ENCODE results near the gene SLC5A11. TPM values are rescaled to one million over a fixed set of nuclear protein-coding genes. Genes with fewer than 3 reads are reported as not detected.
A peak's percentile ranks its signal among the peaks of the same experiment; 100 is the strongest.
"Not testable (repeated sequence)": the region's sequence is repeated elsewhere in the genome, so short reads cannot be mapped to it uniquely, and the experiment has no call there.

SLC5A11 gene, protein sequence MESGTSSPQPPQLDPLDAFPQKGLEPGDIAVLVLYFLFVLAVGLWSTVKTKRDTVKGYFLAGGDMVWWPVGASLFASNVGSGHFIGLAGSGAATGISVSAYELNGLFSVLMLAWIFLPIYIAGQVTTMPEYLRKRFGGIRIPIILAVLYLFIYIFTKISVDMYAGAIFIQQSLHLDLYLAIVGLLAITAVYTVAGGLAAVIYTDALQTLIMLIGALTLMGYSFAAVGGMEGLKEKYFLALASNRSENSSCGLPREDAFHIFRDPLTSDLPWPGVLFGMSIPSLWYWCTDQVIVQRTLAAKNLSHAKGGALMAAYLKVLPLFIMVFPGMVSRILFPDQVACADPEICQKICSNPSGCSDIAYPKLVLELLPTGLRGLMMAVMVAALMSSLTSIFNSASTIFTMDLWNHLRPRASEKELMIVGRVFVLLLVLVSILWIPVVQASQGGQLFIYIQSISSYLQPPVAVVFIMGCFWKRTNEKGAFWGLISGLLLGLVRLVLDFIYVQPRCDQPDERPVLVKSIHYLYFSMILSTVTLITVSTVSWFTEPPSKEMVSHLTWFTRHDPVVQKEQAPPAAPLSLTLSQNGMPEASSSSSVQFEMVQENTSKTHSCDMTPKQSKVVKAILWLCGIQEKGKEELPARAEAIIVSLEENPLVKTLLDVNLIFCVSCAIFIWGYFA
- total RNA-seq: under 1 TPM; 0.15 to 0.20 TPM
- not detected for polyA plus RNA-seq

DNA sequence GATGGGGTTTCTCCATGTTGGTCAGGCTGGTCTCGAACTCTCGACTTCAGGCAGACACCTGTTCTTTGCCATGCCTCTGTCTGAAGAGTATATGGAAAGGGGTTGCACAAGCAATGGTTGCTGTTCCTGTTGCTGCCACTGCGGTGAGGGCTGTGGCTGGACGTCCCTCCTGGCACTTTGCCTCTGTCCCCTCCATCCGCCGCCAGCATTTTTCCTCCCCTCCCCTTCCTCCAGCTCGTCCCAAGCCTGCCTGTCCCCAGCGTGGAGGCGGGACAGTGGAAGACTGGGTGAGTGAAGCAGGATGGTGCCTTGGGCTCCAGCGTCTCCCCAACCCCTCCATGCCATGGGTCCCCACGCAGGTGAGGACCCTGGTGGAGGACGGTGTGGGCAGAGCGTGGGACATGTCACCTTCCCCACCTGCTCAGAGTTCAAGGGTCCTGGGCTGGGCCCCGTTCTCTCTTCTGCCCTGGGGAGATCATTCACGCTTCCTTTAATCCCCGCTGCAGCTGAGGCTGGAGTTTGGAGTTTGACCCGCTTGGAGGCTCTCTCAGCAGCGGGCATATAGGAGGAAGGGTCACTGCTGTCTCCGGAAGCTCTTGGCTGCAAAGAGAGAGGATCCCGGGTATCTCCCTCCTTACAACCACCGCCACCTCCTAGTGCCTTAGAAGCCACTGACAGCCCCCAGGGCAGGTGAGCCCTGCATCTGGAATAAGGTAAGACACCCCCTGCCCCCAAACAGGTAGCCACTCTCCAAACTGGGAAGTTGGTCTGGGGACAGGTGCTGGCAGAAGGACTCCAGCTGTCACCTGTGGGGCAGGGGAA is at the start of gene SLC5A11:
TSS of gene SLC5A11 (plus strand) at position 238 of the 822 bp plus-strand sequence. CDS start 12,681 bp downstream, outside the sequence.
- H3K27ac Mint-ChIP-seq: no peak within 1 kb of the TSS
- POLR2A ChIA-PET: no interaction called here
- Histone ChIP-seq H3K4me3 (ENCODE audit: low read length) (no peak within 1 kb of the TSS), H3K36me3 (ENCODE audit: insufficient read depth, low read length) (no peaks in the 10 kb centered on the region), H3K9me3 (ENCODE audit: low read length) (no peaks in the 10 kb centered on the region), H3K27me3 (ENCODE audit: insufficient read depth, low read length, poor library complexity, severe bottlenecking) (no peaks in the 10 kb centered on the region), H3K4me1 (ENCODE audit: insufficient read depth, low read length) (no peaks in the 10 kb centered on the region), H3K27ac (ENCODE audit: low read depth, low read length) (no peak within 1 kb of the TSS)
- CTCF ChIA-PET: no interaction called here
- no peak for DNase-seq
- H3K9me3 Mint-ChIP-seq: no peaks in the 10 kb centered on the region
- peaks cover 0 to 10% (median 3%) of the 10 kb centered on the region in 3 donors for H3K36me3 Mint-ChIP-seq
- H3K27me3 Mint-ChIP-seq: no peaks in the 10 kb centered on the region
- no peak within 1 kb of the TSS for H3K4me3 Mint-ChIP-seq
- H3K4me1 Mint-ChIP-seq: no peaks in the 10 kb centered on the region

- H3K9me3 ChIP-seq (ENCODE audit: low read length): no peaks in the 10 kb centered on the region
- H3K27me3 Mint-ChIP-seq: no peaks in the 10 kb centered on the region
- CTCF ChIA-PET: no interaction called here
- POLR2A ChIA-PET: no interaction called here
- H3K4me1 Mint-ChIP-seq: peaks cover 0 to 10% (median 0%) of the 10 kb centered on the region in 3 donors
- H3K36me3 Mint-ChIP-seq: peaks cover 29 to 95% (median 41%) of the 10 kb centered on the region in 3 donors
- peak overlapping the region in 1 of 8 donors; percentile 52 for H3K27ac Mint-ChIP-seq
- DNase-seq: no peak
- H3K27me3 ChIP-seq (ENCODE audit: insufficient read depth, low read length, poor library complexity, severe bottlenecking): no peaks in the 10 kb centered on the region
- no peak overlapping the region for H3K27ac ChIP-seq (ENCODE audit: low read depth, low read length)
- no peaks in the 10 kb centered on the region for H3K9me3 Mint-ChIP-seq
- peaks cover 66% of the 10 kb centered on the region for H3K36me3 ChIP-seq (ENCODE audit: insufficient read depth, low read length)
- no peaks in the 10 kb centered on the region for H3K4me1 ChIP-seq (ENCODE audit: insufficient read depth, low read length)
- H3K4me3 Mint-ChIP-seq: no peak overlapping the region
- H3K4me3 ChIP-seq (ENCODE audit: low read length): no peak overlapping the region
Measured at GRCh38 chr16:24800586-24800985, 45.2 kb upstream of the SLC5A11 start.

- H3K4me1 Mint-ChIP-seq: peaks cover 0 to 10% (median 0%) of the 10 kb centered on the region in 3 donors
- no peaks in the 10 kb centered on the region for H3K9me3 Mint-ChIP-seq
- H3K27ac ChIP-seq (ENCODE audit: low read depth, low read length): no peak overlapping the region
- H3K4me1 ChIP-seq (ENCODE audit: insufficient read depth, low read length): no peaks in the 10 kb centered on the region
- POLR2A ChIA-PET: no interaction called here
- no peak overlapping the region for H3K4me3 ChIP-seq (ENCODE audit: low read length)
- peak overlapping the region in 4 of 8 donors; percentile 1 to 53 (median 5) for H3K27ac Mint-ChIP-seq
- no peaks in the 10 kb centered on the region for H3K9me3 ChIP-seq (ENCODE audit: low read length)
- peaks cover 78% of the 10 kb centered on the region for H3K36me3 ChIP-seq (ENCODE audit: insufficient read depth, low read length)
- DNase-seq: no peak
- H3K36me3 Mint-ChIP-seq: peaks cover 29 to 95% (median 41%) of the 10 kb centered on the region in 3 donors
- no peaks in the 10 kb centered on the region for H3K27me3 Mint-ChIP-seq
- H3K4me3 Mint-ChIP-seq: no peak overlapping the region
- CTCF ChIA-PET: no interaction called here
- no peaks in the 10 kb centered on the region for H3K27me3 ChIP-seq (ENCODE audit: insufficient read depth, low read length, poor library complexity, severe bottlenecking)
Measured at GRCh38 chr16:24801761-24802302, 43.9 kb upstream of the SLC5A11 start.

GRCh38 chr16:24805484-24805883 is 40.3 kb upstream of the SLC5A11 start:
- H3K36me3 ChIP-seq (ENCODE audit: insufficient read depth, low read length): peaks cover 77% of the 10 kb centered on the region
- peaks cover 21 to 94% (median 49%) of the 10 kb centered on the region in 3 donors for H3K36me3 Mint-ChIP-seq
- CTCF ChIA-PET: no interaction called here
- H3K27me3 ChIP-seq (ENCODE audit: insufficient read depth, low read length, poor library complexity, severe bottlenecking): no peaks in the 10 kb centered on the region
- H3K4me1 ChIP-seq (ENCODE audit: insufficient read depth, low read length): no peaks in the 10 kb centered on the region
- peaks cover 0 to 10% (median 0%) of the 10 kb centered on the region in 3 donors for H3K4me1 Mint-ChIP-seq
- H3K27ac Mint-ChIP-seq: peak overlapping the region in 1 of 8 donors; percentile 2
- H3K9me3 ChIP-seq (ENCODE audit: low read length): no peaks in the 10 kb centered on the region
- no peak overlapping the region for H3K27ac ChIP-seq (ENCODE audit: low read depth, low read length)
- DNase-seq: no peak
- H3K4me3 ChIP-seq (ENCODE audit: low read length): no peak overlapping the region
- no peak overlapping the region for H3K4me3 Mint-ChIP-seq
- no peaks in the 10 kb centered on the region for H3K9me3 Mint-ChIP-seq
- POLR2A ChIA-PET: no interaction called here
- no peaks in the 10 kb centered on the region for H3K27me3 Mint-ChIP-seq

GRCh38 chr16:24807301-24807700 is 38.5 kb upstream of the SLC5A11 start:
- ChIA-PET CTCF (interaction anchor here (0.6 kb wide), 1 partner anchor 11 kb away, joined by 3 read pairs; no protein-coding TSS in a partner anchor), POLR2A (no interaction called here)

GRCh38 chr16:24810951-24811843 is 34.6 kb upstream of the SLC5A11 start:
- no peak for DNase-seq
- peaks cover 0 to 5% (median 0%) of the 10 kb centered on the region in 3 donors for H3K4me1 Mint-ChIP-seq
- H3K27me3 Mint-ChIP-seq: no peaks in the 10 kb centered on the region
- ChIA-PET POLR2A (no interaction called here), CTCF (no interaction called here)
- Histone ChIP-seq H3K27ac (ENCODE audit: low read depth, low read length) (no peak overlapping the region), H3K9me3 (ENCODE audit: low read length) (no peaks in the 10 kb centered on the region), H3K36me3 (ENCODE audit: insufficient read depth, low read length) (peaks cover 74% of the 10 kb centered on the region), H3K4me3 (ENCODE audit: low read length) (no peak overlapping the region), H3K27me3 (ENCODE audit: insufficient read depth, low read length, poor library complexity, severe bottlenecking) (no peaks in the 10 kb centered on the region), H3K4me1 (ENCODE audit: insufficient read depth, low read length) (no peaks in the 10 kb centered on the region)
- no peak overlapping the region for H3K4me3 Mint-ChIP-seq
- H3K27ac Mint-ChIP-seq: peak overlapping the region in 3 of 8 donors; percentile 13 to 37 (median 29)
- no peaks in the 10 kb centered on the region for H3K9me3 Mint-ChIP-seq
- H3K36me3 Mint-ChIP-seq: peaks cover 8 to 92% (median 46%) of the 10 kb centered on the region in 3 donors

More at GRCh38 chr16:24807301-24807700, 38.5 kb upstream of the SLC5A11 start:
- Histone ChIP-seq H3K36me3 (ENCODE audit: insufficient read depth, low read length) (peaks cover 74% of the 10 kb centered on the region), H3K27ac (ENCODE audit: low read depth, low read length) (no peak overlapping the region), H3K4me1 (ENCODE audit: insufficient read depth, low read length) (no peaks in the 10 kb centered on the region), H3K4me3 (ENCODE audit: low read length) (no peak overlapping the region), H3K9me3 (ENCODE audit: low read length) (no peaks in the 10 kb centered on the region), H3K27me3 (ENCODE audit: insufficient read depth, low read length, poor library complexity, severe bottlenecking) (no peaks in the 10 kb centered on the region)
- Mint-ChIP-seq H3K4me1 (peaks cover 0 to 10% (median 0%) of the 10 kb centered on the region in 3 donors), H3K27me3 (no peaks in the 10 kb centered on the region), H3K9me3 (no peaks in the 10 kb centered on the region), H3K4me3 (no peak overlapping the region), H3K27ac (peak overlapping the region in 1 of 8 donors; percentile 18), H3K36me3 (peaks cover 12 to 94% (median 47%) of the 10 kb centered on the region in 3 donors)
- no peak for DNase-seq

GRCh38 chr16:24812813-24813212 is 33.0 kb upstream of the SLC5A11 start:
- POLR2A ChIA-PET; H3K27me3 ChIP-seq (ENCODE audit: insufficient read depth, low read length, poor library complexity, severe bottlenecking); H3K27ac ChIP-seq (ENCODE audit: low read depth, low read length); H3K4me1 ChIP-seq (ENCODE audit: insufficient read depth, low read length); CTCF ChIA-PET; H3K27me3 Mint-ChIP-seq; H3K27ac Mint-ChIP-seq; DNase-seq; H3K4me3 Mint-ChIP-seq; H3K9me3 ChIP-seq (ENCODE audit: low read length); H3K4me3 ChIP-seq (ENCODE audit: low read length); H3K4me1 Mint-ChIP-seq; H3K9me3 Mint-ChIP-seq: not testable (repeated sequence)
- H3K36me3 Mint-ChIP-seq: peaks cover 10 to 91% (median 36%) of the 10 kb centered on the region in 3 donors
- peaks cover 73% of the 10 kb centered on the region for H3K36me3 ChIP-seq (ENCODE audit: insufficient read depth, low read length)

All from CD8-positive, alpha-beta memory T cell (primary cell).